Raji (cell line): Measurements from ENCODE around the gene CTSF.

Source experiments
- POLR2A ChIP-seq: IDR thresholded peaks from 2 replicates; pipeline ENCODE4 v1.6.1; 2011; ENCODE audit warnings: low read depth, low read length, control low read depth; ENCODE audit not compliant: insufficient read depth

CTSF gene

GRCh38 chr11:66561975-66562248, 6.5 kb downstream of the CTSF start:
- no peak for TF ChIP-seq POLR2A

- TF ChIP-seq POLR2A = no peak
These were observed 7.0 kb downstream of the CTSF start for GRCh38 chr11:66561178-66561974.

DNA sequence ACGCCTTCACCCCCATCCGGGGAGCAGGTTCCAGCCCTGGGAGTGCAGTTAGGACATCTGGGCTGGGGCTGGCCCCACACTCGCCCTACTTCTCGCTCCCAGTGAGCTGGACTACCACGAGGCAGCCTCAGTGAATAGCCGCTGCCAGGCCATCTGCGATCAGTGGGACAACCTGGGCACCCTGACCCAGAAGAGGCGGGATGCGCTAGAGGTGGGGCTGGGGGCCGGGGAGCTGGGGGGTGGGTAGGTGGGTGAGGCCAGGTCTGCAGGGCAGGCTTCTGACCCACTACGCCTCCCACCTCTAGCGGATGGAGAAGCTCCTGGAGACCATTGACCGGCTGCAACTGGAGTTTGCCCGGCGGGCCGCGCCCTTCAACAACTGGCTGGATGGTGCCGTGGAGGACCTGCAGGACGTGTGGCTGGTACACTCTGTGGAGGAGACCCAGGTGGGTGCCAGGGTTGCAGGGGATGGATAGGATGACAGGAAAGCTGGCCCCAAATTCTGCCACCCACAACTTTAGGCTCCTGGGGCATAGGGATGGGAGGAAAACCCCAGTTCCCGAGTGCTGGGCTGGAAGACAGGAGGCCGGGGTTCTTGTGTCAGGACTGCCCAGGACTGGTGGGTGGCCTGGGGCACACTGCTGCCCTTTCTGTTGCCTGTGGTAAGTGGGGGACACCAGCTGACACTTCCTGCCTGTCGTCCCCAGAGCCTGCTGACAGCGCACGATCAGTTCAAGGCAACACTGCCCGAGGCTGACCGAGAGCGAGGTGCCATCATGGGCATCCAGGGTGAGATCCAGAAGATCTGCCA, 8.3 kb downstream of the CTSF start:
- no peak for TF ChIP-seq POLR2A

- TF ChIP-seq POLR2A = no peak
These were observed 9.1 kb downstream of the CTSF start for GRCh38 chr11:66559142-66559865.

DNA sequence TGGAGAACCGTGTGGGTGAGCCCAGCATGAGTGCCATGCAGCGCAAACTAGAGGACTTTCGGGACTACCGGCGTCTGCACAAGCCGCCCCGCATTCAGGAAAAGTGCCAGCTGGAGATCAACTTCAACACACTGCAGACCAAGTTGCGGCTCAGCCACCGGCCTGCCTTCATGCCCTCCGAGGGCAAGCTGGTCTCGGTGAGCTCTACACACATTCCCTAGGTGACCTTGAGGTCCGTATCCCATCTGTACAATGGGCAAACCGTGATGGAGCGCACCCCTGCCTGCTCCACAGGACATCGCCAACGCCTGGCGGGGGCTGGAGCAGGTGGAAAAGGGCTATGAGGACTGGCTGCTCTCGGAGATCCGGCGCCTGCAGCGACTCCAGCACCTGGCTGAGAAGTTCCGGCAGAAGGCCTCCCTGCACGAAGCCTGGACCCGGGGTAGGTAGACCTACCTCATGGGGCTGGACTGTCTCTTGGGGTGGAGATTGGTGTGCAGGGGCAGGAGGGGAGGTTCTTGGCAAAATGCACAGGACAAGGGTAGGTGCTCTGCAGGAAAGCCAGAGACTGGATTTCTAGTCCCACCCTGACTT, 10.6 kb downstream of the CTSF start:
- no peak for TF ChIP-seq POLR2A

DNA sequence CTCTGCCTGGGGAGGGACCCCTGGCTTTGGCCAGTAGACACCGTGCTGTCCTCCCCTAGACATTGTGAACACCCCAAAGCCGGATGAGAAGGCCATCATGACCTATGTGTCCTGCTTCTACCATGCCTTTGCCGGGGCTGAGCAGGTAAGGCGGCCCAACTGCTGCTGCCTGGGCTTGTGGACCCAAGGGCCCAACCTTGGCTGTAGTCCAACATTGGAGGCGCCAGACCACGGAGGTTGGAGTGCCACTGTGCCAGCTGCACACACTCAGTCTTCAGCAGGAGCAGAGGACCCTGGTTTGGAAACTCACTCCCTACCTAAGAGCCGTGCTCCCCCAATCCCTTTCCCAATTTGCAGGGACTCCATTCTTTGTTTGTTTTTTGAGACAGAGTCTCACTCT, 12.3 kb downstream of the CTSF start:
- no peak for TF ChIP-seq POLR2A

GRCh38 chr11:66555416-66555815, 13.0 kb downstream of the CTSF start:
- TF ChIP-seq POLR2A = no peak

- TF ChIP-seq POLR2A = no peak
These were observed 13.8 kb downstream of the CTSF start for GRCh38 chr11:66554602-66555001.

GRCh38 chr11:66550887-66551286, 17.5 kb downstream of the CTSF start:
- no peak for TF ChIP-seq POLR2A

GRCh38 chr11:66549696-66550095, 18.7 kb downstream of the CTSF start:
- TF ChIP-seq POLR2A = no peak

DNA sequence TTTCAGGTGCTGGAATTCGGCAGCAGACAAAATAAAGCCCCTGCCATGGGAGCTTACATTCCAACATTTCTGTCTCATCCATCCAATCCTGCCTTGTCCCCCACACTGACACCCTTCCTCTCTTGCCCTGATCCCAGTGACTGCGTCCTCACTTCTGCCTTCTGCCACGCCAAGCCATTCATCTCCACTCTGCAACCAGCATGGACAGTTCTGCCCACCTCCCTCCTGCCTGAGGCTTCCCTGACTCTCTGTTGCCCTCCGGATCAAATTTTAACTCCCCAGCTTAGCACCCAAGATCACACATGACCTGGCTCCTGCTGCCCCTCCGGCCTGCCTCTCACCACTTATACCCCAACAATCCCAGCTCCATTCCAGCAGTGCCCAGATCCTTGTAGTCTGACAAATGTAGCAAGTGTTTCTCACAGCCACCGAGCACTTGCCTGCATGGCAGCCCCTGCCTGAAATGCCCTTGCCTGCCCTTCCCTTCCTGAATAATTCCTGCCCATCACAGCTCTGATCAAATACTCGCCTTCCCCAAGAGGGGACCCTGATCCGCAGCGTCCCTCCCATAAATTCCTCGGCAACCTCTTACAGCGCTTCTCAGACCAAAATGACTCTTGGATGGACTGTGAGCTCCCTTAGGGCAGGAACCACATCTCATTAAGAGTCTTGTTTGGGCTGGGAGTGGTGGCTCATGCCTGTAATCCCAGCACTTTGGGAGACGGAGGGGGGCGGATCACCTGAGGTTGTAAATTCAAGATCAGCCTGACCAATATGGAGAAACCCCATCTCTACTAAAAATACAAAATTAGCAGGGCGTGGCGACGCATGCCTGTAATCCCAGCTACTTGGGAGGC, 19.4 kb downstream of the CTSF start:
- no peak for TF ChIP-seq POLR2A

- no peak for TF ChIP-seq POLR2A
These were observed 20.4 kb downstream of the CTSF start for GRCh38 chr11:66548041-66548440.

GRCh38 chr11:66547662-66548009, 20.8 kb downstream of the CTSF start:
- no peak for TF ChIP-seq POLR2A

DNA sequence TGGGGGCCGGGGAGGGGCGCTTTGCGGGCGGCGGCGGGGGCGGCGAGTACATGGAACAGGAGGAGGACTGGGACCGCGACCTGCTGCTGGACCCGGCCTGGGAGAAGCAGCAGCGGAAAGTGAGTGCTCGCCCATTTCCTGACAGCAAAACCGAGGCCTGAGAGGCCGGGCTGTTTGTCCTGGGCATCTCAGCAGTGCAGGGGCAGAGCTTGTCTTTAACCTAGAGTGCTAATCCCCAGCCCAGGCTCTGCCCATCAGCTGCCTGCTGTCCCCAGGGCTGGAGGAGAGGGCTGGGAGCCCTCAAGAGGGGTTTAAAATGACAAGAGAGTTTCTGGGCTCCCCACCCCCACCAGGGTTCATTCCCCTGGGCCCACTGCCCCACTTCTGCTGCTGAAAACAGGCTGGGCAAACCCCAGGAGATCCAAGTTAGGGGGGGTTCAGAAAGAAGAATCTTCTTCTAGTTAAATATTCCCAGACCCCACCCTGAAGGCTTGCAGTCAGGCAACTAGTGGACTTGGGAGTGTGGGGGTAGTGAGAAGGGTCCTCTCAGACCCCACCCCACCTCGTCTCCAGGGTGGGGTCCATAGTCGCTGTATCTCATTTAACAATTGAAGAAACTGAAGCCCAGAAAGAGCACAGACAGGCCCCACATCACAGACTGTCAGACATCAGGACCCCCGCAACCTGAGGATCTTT, 21.3 kb downstream of the CTSF start:
- TF ChIP-seq POLR2A = no peak
